ENCODE measurements around the gene SBF2. TPM values are rescaled to one million over a fixed set of nuclear protein-coding genes. Genes with fewer than 3 reads are reported as not detected.

Gene SBF2
- polyA plus RNA-seq, 5 donors = 40.8 to 61.2 (median 50.1) TPM

DNA sequence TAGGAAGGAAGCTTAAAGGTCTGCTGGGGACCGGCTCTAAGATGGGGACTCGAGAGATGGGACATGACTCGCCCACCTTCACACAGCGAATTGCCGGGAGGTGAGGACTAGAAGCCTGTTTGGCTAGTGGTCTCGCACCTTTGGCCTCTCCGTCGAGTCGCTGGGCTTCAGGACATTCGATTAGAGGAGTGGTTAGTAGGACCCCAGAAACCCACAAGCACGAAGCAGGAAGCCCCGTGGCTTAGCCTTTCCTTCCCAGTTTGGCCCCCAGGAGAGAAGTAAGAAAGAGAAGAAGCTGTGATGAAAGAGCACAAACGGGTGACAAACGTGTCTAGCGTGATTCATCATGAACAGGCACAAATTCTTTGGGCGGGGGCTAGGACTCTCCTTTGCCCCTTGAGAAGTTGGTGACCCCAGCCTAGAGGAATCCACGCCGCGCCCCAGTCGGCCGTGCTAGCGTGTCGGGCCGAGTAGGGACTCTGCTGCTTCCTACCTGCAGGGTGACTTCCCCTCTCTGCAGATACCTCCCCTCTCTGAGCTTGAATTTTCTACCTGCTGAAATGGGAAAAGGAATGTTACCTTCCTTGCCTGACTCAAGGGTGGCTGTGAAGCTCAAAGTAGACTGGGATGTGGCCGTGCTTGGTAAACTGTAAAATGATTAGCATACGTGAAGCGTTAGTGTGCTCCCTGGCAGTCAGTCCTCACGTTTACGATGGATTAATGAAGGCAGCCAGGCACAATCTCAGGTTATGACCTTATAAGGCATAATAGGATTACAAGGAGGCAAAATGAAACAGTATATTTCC is 9.7 kb upstream of the SBF2 start:
- no peak for DNase-seq

DNA sequence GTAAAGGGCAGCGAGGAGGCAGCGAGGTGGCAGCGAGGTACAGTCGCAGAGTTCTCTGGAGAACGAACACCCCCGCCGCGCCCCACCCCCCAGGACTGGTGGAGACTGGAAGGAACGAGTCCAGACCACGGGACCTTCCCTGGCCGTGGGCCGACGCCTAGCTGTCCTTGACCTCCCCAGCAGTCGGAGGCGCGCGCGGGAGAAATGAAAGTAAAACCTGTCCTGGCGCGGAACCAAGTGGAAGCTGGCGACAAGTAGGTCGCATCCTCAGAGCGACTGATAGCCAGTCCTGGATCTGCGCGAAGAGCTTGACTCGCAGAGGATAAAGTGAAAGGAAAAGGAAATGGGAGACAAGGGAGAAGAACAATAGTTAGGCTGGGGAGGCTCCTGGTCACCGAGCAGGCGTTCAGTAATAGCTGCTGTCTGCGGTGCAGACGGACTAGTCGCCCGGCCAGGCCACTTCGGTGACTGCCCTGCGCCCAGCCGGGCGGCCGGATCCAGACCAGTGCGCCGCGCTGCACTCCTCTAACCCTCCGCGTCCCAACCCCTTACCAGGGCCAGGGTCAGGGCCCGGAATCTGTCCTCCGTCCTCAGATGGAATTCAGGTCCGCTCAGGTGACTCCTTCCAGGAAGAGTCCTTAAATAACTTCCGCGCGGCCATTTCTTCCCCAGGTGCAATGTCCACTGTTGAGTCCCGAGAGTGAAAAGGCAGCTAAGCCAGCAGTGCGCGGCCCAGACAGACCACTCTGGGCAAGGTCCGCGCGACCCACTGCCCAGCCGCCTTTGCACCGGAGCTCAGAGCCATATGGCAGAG is 8.9 kb upstream of the SBF2 start:
- peak in 1 of 2 donors; percentile 78 for DNase-seq

DNA sequence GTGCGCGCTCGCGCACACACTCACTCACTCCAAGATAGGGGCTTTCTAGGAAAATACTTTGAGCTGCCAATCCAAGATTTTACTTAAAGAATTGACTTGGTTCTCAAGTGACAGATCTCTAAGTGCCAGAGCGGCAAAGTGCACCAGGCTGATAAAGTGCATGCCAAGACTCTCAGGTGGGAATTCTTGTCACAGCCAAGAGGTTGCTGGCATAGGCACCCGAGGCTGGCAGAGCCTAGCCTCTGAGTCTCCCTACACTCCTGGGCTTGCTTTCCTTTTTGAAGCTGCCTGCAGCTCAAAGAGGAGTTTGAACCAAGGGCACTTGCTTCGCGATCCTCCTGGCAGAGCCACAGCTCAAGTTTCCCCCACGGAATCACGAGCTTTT is 8.3 kb upstream of the SBF2 start:
- DNase-seq = no peak

DNA sequence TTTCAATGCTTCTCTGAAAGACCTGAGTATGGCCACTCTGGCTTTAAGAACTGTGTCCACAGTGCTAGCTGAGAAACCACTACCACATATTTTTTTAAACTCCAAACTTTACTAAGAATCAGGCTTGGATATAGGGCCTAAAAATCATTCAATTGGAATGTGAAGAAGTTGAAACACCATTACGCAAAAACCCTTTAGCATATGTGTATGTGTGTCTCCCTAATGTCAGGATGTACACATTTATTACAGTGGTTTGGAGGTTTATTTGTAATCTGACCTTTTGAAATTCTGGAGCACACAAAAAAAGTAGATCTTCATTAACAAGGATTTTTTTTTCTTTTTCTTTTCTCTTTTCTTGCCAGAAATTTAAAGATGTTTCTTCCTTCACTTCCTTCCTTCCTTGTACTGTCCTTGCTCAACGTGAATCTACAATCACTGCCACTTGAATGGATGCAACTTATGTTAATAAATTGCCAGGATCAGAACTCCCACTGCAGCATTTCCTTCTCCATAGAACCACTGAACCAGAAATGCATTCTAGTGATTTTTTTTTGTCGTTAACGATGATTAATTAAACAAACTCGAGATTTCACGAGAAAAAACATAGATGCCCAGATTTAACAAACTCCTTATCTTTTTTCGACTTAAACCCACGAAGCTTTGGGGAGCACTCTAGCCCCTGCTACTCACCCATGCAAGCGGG is 7.8 kb upstream of the SBF2 start:
- no peak for DNase-seq

DNA sequence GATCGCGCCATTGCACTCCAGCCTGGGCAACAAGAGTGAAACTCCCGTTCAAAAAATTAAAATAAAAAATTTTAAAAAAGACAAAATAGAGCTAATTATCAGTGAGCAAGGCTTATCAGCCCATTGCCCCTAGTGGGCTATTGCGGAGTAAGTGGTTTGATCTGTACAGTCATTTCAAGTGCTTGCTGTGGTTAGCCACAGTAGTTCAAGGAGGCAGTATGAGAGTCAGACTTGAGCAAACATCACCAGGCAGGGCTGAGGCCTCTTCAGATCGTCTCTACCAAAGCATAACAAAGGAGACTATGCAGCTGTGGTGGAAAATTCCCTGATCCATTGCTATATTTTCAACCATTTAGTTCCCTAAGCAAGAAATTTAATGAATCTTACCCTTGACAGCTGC is 4.3 kb upstream of the SBF2 start:
- no peak for DNase-seq

DNA sequence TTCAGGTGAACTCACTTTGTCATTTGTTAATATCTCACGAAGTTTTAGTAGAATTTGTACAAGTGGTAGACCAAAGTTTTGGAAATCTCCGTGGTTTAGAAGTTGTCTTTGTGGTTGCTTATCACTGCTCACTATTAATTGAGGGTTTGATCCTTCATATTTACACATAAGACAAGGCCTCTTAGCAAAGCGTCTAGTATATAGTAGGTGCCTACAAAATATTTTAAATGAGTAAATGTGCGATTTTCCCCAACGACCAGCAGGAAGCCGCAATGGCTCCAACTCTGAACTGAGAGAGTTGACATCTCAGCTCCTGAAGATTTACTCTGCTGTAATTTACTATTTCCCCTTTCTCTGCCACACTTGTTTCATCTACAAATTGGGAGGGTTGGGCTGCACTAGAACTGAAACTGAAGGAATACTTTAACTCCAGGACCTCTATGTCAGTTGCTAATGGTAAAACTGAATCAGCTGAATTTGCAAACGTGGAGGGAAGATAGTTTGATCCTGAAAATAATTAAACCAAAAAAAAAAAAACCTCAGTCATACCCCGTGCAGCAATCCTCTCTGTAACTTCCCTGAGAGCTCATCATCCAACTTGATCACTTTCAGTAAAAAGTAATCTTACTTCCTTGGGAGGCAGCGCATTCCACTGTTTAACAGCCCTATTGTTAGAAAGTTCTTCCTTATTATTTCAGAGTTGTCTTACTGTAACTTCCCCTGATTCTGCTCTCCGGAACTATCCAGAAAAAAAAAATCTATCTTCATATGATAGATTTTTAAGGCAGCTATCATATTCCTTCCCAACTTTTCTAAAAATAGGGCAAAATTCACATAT is 1.3 kb upstream of the SBF2 start:
- no peak for DNase-seq

DNA sequence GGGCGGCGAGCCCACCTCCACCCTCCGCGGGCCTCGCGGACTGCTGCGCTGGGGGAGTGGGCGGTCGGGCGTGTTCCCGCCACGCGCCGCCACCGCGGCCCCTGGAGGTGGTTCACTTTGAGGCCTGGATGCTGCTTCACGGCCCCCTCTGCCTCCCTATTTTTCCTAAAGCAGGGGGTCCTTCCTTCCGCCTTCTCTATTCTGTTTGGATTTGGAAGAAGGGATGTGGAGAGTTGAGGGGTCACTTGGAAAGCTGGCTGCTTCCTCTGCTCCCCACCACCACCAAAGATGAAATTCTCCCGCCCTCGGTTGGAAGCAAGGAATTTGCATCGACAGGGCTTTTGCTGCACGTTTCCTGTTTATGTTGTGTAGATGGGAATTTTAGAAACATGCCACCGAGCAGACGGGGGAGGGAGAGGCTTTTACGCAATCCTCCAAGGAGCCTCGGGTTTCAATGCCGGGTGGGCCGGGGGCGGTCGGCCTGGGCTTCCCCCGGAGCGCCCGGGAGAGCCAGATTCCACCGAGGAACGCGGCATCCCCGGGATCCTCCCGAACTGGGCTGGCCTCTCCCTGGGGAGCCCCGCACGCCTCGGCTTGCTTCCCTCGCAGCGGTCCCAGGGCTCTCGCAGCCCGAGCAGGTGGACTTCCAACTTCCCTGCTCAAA is 403 bp upstream of the SBF2 start:
- DNase-seq = peak; percentile 85 to 92

DNA sequence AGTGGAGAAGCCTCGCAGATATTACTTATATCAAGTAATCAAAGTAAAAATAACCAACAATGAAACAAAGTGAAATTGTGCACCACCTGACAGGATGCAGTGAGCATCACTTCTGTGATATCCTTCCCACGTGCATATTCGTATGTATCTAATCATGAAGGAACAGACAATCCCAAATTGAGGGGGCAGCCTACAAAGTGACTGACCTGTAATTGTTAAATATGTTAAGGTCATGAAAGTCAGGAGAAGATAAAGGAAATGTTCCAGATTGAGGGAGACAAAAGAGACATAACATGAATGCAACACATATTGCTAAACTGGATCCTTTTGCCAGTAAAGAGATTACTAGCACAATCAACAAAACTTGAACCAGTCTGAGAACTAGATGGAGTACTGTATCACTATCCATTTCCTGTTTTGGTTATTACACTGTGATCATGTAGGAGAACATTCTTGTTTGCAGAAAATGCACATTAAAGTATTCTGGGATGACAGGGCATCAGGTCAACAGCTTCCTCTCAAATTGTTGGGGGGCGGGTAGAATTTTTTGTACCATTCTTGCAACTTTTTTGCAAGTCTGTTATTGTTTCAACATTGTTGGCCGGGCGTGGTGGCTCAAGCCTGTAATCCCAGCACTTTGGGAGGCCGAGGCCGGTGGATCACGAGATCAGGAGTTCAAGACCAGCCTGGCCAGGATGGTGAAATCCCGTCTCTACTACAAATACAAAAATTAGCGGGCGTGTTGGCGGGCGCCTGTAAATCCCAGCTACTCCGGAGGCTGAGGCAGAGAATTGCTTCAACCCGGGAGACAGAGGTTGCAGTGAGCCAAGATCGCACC is 2.0 kb downstream of the SBF2 start:
- DNase-seq = no peak

DNA sequence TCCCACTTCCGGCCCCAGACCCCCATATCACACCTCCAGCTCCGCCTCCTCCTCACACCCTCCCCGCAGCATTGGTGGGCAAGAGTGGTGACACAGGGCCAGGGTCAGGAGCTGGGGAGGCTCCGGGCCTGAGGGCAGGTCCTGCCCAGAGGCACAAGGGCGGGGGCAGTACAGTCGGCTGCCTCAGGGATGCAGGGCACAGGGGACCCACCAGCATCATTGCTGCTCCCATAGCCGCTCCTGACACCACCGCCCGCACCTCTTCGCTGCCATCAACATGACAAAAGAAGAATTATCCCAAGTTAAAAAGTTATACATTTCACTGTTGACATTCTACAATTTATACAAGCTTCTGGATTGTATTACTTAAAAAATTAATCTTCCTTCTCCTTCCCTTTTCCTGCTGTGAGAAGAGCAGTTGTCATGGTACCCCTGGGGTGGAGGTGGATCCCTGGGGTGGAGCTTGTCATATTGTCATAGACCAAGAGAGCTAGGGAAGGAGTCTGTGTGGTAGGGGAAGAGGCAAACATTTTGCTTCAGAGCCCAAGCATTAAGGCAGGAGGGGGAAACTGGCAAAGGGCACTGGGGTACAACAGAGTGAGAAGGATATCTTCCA is 4.1 kb downstream of the SBF2 start:
- no peak for DNase-seq

DNA sequence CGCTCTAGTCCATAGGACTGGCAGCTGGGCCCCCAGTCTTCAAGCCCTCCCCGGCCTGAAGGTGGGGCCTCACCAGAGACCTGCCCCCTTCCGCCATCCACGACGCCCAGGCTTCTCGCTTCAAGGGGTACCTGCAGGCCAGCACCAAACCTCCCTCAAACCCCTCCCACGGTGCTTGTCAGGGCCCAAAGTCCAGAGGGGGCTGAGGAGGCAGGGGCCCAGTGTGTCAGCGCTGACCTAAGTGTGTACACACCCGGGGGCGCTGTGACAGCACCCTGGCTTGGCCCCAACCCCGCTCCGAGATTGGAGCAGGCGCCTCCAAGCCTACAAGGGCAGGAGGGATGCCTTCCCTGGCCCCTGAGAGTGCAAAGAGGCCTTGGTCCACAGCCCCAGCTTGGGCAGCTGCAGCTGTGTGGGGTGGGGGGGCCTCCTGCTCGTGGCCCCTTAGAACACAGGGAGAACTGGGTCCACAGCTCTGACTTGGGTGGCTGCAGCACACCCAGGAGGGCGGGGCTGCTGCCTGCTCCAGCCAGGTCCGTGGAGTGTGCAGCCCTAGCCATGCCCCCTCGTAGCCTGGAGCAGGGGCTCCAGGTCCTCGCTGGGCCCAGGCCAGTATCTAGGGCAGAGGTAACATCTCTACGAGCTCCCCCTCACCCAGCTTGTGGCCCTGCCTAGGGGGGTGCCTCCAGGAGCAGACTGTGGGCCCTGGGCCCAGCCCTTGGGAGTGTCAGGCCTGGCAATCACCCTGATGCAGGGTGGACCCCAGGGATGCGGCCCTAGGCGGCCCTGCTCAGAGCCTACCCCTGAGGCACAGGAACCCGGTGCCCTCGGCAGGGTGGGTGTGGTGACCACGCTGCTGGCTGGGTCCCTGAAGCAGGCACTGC is 4.9 kb downstream of the SBF2 start:
- DNase-seq = no peak

DNA sequence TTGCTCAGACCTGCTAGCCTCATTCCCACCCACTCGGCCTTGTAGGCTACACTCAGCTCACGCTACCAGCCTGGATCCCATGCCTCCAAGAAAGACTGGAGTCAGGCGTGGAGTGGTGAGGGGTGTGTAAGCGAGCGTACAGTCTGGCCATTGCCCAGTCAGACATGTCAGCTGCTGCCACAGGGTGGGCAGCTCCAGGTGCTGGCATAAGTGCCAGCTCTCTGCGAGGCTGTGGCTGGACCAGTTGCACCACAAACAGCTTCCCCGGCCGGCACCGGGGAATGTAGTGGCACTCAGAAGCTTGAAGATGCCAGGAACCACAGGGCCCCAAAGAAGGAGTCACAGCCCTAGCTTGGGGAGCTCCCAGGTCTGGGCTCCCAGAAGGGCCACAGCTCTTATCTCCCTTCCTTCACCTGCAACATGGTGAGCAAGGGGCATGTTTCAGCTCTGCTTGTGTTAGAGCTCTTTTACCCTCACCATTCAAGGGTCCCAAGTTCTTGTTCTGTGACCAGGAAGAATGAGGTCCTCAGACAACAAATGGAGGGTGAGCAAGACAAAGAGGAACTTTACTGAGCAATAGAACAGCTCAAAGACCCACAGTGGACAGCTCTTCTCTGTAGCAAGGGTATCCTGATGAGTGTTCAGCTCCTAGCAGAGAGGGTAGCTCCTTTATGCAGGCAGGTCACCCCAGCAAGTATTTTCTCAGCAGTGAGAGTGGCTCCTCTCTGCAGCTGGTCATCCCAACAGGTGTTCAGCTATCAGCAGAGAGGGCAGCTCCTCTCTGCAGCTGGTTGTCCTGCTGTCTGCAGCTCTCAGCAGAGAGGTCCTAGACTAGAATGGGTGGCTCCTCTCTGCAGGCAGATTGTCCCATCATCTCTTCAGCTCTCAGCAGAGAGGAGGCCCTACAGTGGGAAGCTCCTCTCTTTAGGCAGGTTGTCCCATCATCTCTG is 6.0 kb downstream of the SBF2 start:
- DNase-seq = no peak

DNA sequence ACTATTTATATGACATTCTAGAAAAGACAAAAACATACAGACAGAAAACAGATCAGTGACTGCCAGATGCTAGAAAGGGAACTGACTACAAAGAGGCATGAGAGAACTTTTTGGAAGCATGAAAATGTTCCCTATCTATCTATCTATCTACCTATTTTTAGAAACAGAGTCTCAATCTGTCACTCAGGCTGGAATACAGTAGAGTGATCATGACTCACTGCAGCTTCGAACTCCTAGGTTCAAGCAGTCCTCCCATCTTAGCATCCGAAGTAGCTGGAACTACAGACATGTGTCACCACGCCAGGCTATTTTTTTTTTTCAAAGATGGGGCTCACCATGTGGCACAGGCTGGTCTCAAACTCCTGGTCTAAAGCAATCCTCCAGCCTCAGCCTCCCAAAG is 6.9 kb downstream of the SBF2 start:
- no peak for DNase-seq

DNA sequence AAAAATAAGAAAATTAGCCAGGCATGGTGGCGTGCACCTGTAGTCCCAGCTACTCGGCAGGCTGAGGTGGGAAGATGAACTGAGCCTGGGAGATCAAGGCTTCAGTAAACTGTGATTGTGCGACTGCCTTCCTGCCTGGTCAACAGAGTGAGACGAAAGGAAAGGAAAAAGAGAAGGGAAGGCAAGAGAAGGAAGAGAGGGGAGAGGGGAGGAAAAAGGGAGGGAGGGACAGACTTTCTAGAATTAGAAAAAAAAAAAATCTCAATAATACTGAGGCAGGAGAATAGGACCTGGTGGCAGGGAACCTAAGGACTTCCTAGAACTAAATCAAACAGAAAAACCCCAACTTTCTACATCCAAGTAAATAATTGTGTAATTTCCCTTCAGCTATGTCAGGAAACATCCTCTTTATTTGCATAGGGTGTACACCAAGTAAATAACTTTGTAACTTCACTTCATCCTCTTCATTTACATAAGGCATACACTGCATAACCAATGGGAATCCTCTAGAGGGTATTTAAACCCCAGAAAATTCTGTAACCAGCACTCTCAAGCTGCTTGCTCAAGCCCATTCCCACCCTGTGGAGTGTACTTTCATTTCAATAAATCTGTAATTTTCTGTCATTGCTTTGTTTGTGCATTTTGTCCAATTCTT is 8.7 kb downstream of the SBF2 start:
- DNase-seq = no peak

DNA sequence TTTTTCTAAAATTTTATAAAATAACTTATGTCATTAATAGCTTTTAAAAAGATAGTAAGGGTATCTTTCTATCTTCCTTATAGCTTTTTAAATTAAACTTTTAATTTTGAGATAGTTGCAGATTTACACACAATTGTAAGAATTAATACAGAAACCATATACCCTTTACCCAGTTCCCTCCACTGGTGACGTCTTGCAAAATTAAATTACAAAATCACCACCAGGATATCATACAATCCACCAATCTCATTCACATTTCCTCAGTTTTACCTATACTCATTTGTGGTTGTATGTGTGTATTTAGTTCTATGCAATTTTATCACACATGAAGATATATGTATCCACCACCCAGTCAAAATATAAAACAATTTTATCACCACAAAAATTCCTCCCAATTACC is 10.0 kb downstream of the SBF2 start:
- DNase-seq = no peak

DNA sequence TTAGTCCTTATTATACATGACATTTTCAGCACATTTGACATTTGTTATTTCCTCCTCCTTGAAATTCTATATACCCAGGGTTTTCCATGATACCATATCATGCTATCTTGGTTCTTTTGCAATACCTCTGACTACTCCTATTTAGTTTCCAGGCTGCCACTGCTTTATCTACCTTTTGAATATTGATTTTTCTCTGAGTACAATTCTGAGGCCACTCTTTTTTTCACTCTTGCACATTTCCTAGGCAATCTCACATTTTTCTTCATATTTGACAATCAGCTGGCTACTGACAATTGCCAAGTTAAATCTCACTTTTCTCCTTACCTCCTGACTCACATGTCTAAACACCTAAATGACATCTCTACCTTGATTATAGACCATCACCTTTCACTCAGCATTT is 11.9 kb downstream of the SBF2 start:
- no peak for DNase-seq

DNA sequence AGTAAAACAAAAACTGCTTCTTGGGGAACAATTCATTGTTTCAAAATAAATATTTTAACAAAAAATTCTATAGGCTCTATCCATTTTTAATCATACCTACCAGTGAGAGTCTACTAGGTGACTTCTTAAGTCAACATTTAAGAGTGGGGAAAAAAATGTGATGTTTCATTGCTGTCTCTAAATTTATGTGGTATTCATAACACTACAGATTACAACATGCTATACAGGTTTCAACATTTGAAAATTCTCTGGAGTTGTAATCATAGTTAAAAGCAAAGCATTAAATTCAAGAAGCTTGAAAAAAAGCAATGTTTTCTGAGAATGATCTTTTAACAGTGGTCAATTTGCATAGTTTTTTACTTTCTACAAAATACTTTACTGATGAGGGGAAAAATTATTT is 18.3 kb downstream of the SBF2 start:
- DNase-seq = no peak

DNA sequence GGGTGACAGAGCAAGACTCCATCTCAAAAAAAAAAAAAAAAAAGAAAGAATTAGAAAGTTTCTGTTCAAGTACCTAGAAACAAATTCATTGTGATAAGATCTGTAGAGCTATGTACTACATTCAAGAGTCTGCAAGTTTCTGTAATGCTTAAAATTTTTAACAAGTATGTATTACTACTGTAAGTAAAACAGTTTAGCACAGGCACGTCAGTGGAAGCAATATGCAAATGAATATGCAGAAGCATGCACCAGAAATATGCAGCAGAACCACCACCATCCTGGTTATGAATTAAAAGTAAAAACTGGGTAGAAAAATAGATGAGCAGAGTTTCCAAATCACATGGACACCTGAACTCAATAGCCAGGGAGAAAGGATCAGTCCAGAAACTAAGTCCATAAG is 19.3 kb downstream of the SBF2 start:
- no peak for DNase-seq
